ENCODE results near the gene FUZ. TPM values are rescaled to one million over a fixed set of nuclear protein-coding genes. Genes with fewer than 3 reads are reported as not detected.

FUZ gene
- total and polyA plus RNA-seq, 4 donors: 3.8 to 12.5 (median 7.0) TPM

GRCh38 chr19:49856574-49857021 is 43.5 kb upstream of the FUZ start:
- no peak for DNase-seq (ENCODE audit: low spot score)
- H3K4me1 ChIP-seq (ENCODE audit: control insufficient read depth in 4 of 4, insufficient read depth in 4 of 4, low read length in 3 of 4): peaks cover 1 to 13% (median 11%) of the 10 kb centered on the region in 4 donors
- H3K9ac ChIP-seq (ENCODE audit: low read depth in 1 of 2, low read length in 2 of 2): no peak overlapping the region
- no peaks in the 10 kb centered on the region for H3K9me3 ChIP-seq (ENCODE audit: control insufficient read depth in 4 of 4, low read length in 3 of 4)
- no peak for TF ChIP-seq GABPA (IDR thresholded peaks at IDR 0.05 in 1 of 2, conservative IDR thresholded peaks at IDR 0.05 in 1 of 2)
- no peak for TF ChIP-seq CTCF (IDR thresholded peaks at IDR 0.05; ENCODE audit: low read depth, low read length, missing input control)
- TF ChIP-seq REST (IDR thresholded peaks at IDR 0.05): no peak
- no peak for TF ChIP-seq YY1 (IDR thresholded peaks at IDR 0.05)
- no peak for TF ChIP-seq NR2F2 (IDR thresholded peaks at IDR 0.05)
- no peak for TF ChIP-seq FOXA2 (IDR thresholded peaks at IDR 0.05)
- TF ChIP-seq TAF1 (conservative IDR thresholded peaks at IDR 0.05): no peak
- TF ChIP-seq JUND (IDR thresholded peaks at IDR 0.05): no peak
- no peak for TF ChIP-seq HNF4A (conservative IDR thresholded peaks at IDR 0.05)
- no peak for TF ChIP-seq MAX (IDR thresholded peaks at IDR 0.05)
- H3K27ac ChIP-seq (ENCODE audit: low read depth in 1 of 2, low read length in 2 of 2): no peak overlapping the region
- no peak overlapping the region for H3K4me3 ChIP-seq (ENCODE audit: low read depth in 1 of 3, low read length in 3 of 3)
- H3K36me3 ChIP-seq (ENCODE audit: control insufficient read depth in 4 of 4, insufficient read depth in 3 of 4, low read depth in 1 of 4, low read length in 3 of 4): peaks cover 0 to 45% (median 8%) of the 10 kb centered on the region in 4 donors
- no peaks in the 10 kb centered on the region for H3K27me3 ChIP-seq (ENCODE audit: control insufficient read depth in 4 of 4, insufficient read depth in 4 of 4, low read length in 3 of 4)
- WGBS: 94% methylated on average over 18 of the region's 18 CpGs

GRCh38 chr19:49855676-49856573 is 42.8 kb upstream of the FUZ start:
- no peak for DNase-seq (ENCODE audit: low spot score)
- Histone ChIP-seq H3K27ac (ENCODE audit: low read depth in 1 of 2, low read length in 2 of 2) (no peak overlapping the region), H3K4me3 (ENCODE audit: low read depth in 1 of 3, low read length in 3 of 3) (no peak overlapping the region), H3K36me3 (ENCODE audit: control insufficient read depth in 4 of 4, insufficient read depth in 3 of 4, low read depth in 1 of 4, low read length in 3 of 4) (peaks cover 0 to 40% (median 6%) of the 10 kb centered on the region in 4 donors), H3K27me3 (ENCODE audit: control insufficient read depth in 4 of 4, insufficient read depth in 4 of 4, low read length in 3 of 4) (no peaks in the 10 kb centered on the region), H3K4me1 (ENCODE audit: control insufficient read depth in 4 of 4, insufficient read depth in 4 of 4, low read length in 3 of 4) (peaks cover 1 to 13% (median 11%) of the 10 kb centered on the region in 4 donors), H3K9ac (ENCODE audit: low read depth in 1 of 2, low read length in 2 of 2) (no peak overlapping the region), H3K9me3 (ENCODE audit: control insufficient read depth in 4 of 4, low read length in 3 of 4) (no peaks in the 10 kb centered on the region)
- TF ChIP-seq JUND (IDR thresholded peaks at IDR 0.05): no peak
- TF ChIP-seq RXRA (IDR thresholded peaks at IDR 0.05): no peak
- no peak for TF ChIP-seq FOXA2 (IDR thresholded peaks at IDR 0.05)
- TF ChIP-seq RAD21 (IDR thresholded peaks at IDR 0.05): no peak
- no peak for TF ChIP-seq MAX (IDR thresholded peaks at IDR 0.05)
- TF ChIP-seq TAF1 (conservative IDR thresholded peaks at IDR 0.05): no peak
- no peak for TF ChIP-seq FOXA1 (IDR thresholded peaks at IDR 0.05)
- no peak for TF ChIP-seq YY1 (IDR thresholded peaks at IDR 0.05)
- TF ChIP-seq ATF3 (IDR thresholded peaks at IDR 0.05): no peak
- no peak for TF ChIP-seq ZBTB33 (IDR thresholded peaks at IDR 0.05)
- no peak for TF ChIP-seq NR2F2 (IDR thresholded peaks at IDR 0.05)
- no peak for TF ChIP-seq SP1 (IDR thresholded peaks at IDR 0.05)
- no peak for TF ChIP-seq EGR1 (IDR thresholded peaks at IDR 0.05; ENCODE audit: low read depth in 2 of 2)
- 90% methylated on average over 21 of the region's 21 CpGs for WGBS

Data from liver (tissue), 9 donors.